Dermis microvascular lymphatic vessel endothelial cell (primary cell): Measurements from ENCODE around the gene BAIAP3. TPM values are rescaled to one million over a fixed set of nuclear protein-coding genes. Genes with fewer than 3 reads are reported as not detected.

Experiments
- DNase-seq, 2 donors: peaks; one replicate each; pipeline versions ENCODE4 v3.0.0 to v3.0.0-alpha.2; 2010; ENCODE audit warnings: low read depth in 2 of 2
- total RNA-seq: library from RNA; depleted of rRNA; stranded (reverse); fragments of >200 nt; gene quantifications from 2 replicates; pipeline ENCODE4 v1.2.1, GENCODE V29; 2014

Gene BAIAP3
- total RNA-seq, 1 donor from 2014 or later, result 0.64 TPM

DNA sequence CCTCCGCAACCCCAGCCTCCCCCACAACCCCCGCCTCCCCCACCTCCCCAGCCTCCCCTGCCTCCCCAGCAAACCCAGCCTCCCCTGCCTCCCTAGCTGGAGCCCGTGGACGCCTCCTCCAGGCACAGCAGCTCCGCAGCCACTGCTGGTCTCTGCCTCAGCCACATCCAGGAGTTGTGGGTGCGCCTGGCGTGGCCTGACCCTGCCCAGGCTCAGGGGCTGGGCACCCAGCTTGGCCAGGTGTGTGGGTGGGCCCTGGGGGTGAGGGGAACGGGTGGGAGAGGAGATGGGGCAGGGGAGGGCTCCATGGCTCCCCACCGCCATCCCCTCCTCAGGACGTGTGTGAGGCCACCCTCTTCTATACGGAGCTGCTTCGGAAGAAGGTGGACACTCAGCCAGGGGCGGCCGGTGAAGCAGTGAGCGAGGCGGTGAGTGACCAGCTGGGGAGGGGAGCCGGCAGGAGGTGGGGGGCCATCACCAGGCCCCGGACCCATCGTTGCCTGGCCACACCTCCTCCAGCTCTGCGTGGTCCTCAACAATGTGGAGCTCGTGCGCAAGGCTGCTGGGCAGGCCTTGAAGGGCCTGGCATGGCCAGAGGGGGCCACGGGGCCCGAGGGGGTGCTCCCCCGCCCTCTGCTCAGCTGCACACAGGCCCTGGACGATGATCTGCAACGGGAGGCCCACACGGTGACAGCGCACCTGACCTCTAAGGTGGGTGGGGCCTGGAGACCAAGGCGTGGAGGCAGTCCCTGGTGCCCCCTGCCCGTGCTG lies 12.4 kb downstream of the BAIAP3 start:
- DNase-seq, result no peak

DNA sequence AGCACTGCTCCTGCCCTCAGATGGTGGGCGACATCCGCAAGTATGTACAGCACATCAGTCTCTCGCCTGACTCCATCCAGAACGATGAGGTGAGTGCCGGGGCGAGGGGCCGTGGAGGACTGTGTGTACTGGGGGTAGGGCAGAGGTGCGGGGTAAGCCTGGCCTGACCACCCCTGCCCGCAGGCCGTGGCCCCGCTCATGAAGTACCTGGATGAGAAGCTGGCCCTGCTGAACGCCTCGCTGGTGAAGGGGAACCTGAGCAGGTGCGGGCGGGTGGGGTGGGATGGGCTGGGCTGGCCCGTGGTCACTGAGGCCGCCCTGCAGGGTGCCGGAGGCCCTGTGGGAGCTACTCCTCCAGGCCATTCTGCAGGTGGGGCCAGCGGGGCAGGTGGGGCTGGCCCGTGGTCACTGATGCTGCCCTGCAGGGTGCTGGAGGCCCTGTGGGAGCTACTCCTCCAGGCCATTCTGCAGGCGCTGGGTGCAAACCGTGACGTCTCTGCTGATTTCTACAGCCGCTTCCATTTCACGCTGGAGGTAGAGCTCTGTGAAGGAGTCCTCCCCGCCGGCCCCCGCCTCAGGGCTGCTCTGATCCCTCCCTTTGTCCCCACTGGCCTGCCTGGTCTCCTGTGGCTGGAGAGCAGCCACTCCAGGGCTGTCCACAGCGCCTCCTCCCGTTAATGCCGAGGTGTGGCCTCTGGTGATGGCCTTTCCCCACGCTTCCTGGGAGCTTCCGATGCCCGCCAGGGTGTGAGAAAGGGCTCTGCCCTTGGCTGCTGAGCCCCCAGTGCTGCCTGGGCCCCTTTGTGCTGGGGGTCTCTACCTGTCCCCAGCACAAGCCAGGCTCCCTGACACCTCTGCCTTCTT lies 13.2 kb downstream of the BAIAP3 start:
- no peak for DNase-seq

DNA sequence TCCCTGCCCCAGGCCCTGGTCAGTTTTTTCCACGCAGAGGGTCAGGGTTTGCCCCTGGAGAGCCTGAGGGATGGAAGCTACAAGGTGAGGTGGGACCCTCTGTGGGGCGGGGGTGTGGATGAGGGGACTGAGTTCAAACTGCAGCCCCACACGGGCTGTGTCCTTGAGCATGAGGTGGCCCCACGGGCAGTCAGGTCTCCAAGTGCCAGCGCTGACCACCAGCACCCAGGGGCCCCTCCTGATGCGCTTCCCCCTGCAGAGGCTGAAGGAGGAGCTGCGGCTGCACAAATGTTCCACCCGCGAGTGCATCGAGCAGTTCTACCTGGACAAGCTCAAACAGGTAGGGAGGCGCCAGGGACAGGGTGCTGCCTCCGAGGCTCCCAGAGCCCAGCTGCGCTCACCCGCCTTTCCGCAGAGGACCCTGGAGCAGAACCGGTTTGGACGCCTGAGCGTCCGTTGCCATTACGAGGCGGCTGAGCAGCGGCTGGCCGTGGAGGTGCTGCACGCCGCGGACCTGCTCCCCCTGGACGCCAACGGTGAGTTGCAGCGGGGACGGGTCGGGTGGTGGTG lies 13.9 kb downstream of the BAIAP3 start:
- DNase-seq, result no peak

DNA sequence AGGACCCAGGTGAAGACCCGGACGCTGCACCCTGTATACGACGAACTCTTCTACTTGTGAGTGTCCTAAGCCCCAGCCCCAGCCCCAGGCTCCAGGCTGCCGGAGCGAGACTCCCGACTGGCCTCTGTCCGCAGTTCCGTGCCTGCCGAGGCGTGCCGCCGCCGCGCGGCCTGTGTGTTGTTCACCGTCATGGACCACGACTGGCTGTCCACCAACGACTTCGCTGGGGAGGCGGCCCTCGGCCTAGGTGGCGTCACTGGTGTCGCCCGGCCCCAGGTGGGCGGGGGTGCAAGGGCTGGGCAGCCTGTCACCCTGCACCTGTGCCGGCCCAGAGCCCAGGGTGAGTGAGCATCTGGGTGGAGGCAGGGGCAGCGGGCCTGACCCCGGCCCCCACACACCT lies 14.5 kb downstream of the BAIAP3 start:
- DNase-seq, result no peak

DNA sequence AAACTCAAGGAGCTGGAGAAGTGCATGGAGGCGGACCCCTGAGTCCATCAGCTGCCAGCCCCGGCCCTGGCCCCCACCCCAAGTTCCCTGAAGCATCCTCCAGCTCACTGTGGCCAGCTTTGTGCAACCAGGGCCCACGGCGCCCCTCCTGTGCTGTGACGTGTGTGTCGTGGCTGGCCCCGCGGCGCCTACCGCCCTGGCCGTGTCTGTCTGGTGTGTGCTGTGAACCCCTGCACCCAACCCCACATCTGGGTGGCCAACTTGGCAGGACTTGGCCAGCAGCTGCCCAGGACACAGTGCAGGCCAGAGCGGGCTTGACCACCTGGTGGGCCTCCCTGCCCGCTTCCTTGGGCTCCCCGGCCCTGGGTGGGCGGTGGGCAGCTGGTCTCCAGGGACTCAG lies 15.0 kb downstream of the BAIAP3 start:
- no peak for DNase-seq

DNA sequence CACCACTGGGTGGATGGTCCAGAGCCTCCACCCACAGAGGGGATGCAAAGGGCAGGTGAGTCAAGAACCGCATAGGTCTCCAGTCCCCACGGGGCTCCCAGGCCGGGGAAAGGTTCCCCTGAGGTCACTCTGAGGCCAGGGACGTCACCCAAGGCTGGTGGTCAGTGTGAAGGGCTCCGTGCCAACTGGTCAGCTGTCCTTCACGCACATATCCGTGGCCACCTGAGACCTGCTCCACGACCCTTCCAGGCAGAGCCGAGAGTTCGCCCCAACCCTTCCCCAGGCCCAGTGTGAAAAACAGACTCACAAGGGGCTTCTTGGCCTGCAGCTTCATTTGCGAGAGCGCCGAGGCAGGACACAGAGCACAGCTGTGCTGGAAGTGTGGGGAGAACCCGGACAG lies 15.5 kb downstream of the BAIAP3 start:
- no peak for DNase-seq

DNA sequence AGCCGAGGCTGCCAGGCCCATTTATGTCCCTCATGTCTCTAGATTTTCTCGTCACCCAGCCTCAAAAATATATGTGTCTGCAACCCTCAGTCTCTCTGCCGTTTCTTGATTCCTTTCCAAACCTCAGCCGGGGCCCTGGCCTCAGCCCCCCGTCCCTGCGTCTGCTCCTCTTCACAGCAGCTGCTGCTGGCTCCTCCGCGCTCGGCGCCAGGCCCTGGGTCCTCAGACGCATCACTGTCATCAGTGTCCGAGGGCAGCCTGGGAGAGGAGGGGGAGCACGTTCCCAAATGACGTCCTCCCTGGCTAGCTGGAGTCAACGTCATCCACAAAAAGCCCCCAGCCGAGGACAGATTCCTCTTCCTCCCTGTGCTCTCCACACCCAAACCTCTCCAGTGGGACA lies 15.9 kb downstream of the BAIAP3 start:
- DNase-seq, result no peak

DNA sequence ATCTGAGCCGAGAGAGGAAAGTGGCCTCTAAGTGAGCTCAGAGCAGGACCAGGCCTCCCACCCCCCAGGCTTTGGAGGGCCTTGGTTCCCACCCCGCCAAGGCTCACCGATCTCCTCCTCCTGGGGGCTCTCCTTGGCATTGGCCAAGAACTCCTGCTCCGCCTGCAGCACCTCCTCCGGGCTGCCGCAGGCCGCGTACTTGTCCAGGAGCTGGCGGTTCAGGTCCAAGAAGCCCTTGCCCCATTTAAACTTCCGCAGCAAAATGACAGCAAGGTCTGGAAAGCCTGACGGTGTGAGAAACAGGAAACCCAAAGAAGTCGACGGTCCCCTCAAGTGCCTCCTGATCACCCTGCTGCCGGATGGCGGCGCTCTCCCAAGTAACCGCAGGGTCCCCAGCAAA lies 16.5 kb downstream of the BAIAP3 start:
- DNase-seq, result no peak

DNA sequence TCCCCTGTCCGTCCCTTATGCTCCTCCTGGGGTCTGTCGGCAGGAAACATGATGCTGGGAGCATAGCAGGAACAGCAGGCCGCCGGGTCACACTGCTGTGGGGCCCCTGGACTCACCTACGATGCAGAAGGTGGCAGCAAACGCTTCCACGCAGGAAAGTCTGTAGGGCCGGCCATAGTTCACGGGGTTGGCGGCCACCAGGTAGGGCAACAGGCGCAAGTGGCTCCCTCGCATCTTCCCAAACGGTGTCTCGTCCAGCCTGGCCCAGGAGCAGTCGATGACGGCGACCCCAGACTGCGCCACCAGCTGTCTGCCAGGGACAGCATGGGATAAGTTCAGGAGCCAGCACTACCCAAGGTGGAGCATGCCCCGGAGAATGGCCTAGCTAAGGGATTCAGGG lies 17.2 kb downstream of the BAIAP3 start:
- DNase-seq, result no peak

DNA sequence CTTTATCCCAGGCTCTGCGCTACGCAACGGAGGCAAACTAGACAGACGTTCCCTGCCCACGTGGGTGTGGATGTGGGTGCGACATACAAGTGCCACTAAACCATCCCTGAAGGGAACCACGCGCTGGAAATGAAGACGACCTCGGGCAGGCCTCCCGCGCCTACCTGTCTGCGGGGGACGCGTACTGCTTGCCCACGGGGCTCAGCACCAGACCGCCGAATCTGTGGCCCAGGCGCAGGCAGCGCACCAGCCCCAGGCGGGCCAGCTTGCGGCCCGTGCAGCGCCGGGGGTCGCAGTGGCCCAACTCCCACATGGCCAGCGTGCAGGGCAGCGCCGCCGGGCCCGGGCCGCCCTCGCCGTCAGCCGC lies 17.8 kb downstream of the BAIAP3 start:
- no peak for DNase-seq

DNA sequence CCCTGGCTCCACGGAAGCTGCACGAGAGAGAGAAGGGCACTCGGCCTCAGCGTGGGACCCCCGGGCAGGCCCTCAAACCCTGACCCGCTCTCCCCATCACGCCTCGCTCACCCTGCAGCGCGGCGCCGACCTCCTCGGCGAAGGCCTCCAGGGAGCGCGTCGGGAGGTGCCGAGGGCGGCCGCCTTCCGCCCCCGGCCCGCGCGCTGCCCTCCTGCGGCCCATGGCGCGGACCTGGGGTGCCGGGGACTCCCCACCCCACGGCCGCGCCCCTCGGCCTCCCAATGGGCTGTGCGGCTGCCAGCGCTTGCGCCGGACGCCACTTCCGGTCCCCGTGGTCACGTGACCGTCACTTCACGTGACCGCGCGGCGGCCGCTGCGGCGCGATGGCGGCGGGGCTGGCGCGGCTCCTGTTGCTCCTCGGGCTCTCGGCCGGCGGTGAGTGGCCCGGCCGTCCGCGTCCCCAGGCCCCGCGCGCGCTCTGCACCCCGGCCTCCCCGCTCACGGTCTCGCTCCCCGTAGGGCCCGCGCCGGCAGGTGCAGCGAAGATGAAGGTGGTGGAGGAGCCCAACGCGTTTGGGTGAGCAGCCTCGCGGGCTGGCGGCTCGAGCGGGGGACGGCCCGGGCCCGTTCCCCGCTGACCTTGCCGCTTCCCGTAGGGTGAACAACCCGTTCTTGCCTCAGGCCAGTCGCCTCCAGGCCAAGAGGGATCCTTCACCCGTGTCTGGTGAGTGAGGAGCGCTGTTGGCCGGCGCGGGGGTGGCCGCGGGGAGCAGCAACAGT lies 18.3 kb downstream of the BAIAP3 start, which contains the start of the genes GNPTG and TSR3:
Gene GNPTG (plus strand): TSS at position 350 of the 781 bp plus-strand sequence. CDS start 35 bp downstream, at position 385.
Gene TSR3 (minus strand): TSS at position 297 of the 781 bp plus-strand sequence. CDS start 74 bp downstream, at position 223.
- DNase-seq, result peak; percentile 76 to 91

DNA sequence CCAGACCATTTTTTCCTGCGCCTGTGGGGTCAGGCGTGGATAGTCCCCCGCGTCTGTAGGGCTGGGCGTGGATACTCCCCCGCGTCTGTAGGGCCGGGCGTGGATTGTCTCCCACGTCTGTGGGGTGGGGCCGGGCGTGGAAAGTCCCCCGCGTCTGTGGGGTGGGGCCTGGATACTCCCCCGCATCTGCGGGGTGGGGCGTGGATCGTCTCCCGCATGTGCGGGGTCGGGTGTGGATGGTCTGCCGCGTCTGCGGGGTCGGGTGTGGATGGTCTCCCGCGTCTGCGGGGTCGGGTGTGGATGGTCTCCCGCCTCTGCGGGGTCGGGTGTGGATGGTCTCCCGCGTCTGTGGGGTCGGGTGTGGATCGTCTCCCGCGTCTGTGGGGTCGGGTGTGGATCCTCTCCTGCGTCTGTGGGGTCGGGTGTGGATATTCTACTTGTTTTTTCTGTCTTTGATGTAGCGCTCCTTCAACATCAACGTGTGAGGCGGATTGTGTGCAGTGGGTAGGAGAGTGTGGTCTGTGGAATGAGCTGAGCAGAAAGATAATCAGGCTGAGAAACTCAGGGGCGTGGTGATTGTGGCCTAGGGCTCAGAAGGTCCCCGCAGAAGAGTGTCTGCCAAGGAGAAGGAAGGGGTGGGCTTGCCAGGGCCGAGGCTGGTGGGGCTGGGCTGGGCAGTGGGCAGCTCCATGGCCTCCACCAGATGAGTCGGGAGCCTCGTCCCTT lies 21.5 kb downstream of the BAIAP3 start:
- DNase-seq, result no peak

DNA sequence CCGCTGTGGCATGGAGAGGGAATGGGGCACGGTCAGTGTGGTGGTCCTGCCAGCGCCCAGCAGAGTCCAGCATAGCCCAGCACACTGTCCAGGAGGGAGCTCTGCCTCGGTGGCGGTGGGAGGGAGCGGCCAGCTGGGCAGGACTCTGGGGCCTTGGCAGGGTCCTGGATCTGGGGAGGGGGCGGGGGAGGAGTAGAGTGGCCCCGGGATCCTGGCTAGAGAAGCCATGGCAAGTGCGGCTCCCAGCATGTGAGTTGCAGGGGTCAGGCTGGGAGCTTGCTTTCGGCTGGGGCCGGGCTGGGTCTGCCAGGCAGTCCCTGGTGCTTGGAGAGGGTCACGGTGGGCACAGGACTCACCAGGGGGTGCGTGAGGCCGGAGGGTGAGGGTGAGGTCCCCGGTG lies 22.1 kb downstream of the BAIAP3 start:
- no peak for DNase-seq

DNA sequence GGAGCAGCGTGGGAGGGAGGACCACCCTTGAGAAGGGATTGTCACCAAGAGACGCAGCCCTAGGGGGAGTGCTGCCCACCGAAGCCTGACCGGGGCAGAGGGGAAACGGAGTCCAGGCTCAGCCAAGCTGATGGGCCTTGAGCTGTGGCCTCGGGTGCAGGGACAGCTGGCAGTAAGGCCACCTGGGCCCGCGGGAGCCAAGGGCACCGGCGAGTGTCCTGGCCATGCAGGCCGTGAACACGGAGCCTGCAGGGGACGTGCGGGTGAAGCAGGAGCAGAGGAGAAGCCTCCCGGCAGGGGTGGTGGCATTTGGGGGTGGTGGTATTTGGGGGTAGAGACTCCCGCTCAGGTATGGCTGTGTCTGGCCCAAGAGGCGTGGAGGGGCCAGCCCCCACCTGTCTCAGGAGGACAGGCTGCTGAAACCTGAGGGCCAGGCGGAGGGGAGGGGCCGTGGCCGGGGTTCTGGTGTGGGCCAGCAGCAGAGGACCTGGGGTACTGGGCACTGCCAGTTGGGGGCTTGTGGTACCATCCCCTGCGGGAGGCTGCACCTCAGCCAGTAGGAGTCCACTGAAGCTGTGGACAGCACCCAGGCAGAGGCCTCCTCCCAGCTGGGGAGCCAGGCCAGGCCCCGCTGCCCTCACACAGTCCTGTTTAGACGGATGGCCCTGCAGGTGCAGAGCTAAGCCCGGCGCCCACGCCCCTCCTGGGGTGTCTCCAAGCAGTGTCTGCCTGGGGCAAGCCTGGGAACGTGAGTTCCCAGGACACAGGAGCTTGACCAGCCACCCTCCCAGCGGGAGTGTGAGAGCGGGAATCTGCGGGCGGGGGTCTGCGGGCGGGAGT lies 22.8 kb downstream of the BAIAP3 start:
- no peak for DNase-seq

DNA sequence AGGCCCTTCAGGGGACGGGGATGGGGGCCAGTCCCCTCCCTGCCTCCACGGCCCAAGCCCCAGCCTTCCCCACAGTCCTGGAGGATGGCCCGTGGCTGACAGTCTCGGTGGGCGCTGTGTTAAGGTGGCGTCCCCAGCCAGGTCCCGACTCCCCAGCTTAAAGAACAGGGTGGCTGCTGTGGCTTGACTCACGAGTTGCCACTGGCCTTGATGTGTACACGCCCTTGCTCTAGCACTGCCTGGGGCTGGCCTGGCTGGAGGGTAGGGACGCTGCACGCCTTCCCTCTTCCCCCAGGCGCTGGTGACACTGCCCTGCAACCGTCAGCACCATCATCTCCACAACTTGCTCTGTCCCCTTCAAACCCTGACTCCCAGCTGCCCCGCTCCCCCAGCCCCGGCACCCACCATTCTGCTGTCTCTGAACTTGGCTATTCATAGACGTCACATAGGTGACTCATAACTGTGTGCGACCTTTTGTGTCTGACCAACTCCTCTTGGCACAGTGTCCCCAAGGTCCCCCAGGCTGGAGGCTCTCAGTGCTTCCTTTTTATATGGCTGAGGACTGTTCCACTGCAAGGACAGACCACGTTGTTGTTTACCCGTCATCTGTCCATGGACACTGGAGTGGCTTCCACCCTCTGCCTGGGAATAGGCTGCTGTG lies 24.6 kb downstream of the BAIAP3 start:
- DNase-seq, result no peak

DNA sequence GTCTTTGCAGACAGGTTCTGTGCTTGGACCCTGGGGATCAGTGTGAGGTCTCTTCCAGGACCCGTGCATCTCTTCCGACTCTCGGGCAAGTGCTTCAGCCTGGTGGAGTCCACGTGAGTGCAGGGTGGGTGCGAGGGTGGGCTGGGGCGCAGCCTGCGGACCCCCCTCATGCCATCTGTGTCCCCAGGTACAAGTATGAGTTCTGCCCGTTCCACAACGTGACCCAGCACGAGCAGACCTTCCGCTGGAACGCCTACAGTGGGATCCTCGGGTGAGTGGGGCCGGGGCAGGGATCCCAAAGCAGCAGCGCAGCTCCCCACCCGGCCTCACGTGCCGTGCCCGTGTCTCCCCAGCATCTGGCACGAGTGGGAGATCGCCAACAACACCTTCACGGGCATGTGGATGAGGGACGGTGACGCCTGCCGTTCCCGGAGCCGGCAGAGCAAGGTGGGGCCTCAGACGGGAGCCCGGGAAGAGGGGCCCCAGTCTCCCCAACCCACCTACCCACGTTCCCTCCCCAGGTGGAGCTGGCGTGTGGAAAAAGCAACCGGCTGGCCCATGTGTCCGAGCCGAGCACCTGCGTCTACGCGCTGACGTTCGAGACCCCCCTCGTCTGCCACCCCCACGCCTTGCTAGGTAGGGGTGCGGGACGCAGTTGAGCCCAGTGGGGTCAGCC lies 28.4 kb downstream of the BAIAP3 start:
- DNase-seq, result no peak

DNA sequence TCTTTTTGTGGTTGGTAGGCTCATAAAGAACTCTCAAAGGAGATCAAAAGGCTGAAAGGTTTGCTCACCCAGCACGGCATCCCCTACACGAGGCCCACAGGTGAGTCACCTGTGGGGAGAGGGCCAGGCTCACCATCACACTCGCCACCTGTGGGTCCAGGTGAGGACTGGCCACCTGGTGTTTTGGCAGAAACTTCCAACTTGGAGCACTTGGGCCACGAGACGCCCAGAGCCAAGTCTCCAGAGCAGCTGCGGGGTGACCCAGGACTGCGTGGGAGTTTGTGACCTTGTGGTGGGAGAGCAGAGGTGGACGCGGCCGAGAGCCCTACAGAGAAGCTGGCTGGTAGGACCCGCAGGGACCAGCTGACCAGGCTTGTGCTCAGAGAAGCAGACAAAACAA lies 29.4 kb downstream of the BAIAP3 start:
- DNase-seq, result no peak

DNA sequence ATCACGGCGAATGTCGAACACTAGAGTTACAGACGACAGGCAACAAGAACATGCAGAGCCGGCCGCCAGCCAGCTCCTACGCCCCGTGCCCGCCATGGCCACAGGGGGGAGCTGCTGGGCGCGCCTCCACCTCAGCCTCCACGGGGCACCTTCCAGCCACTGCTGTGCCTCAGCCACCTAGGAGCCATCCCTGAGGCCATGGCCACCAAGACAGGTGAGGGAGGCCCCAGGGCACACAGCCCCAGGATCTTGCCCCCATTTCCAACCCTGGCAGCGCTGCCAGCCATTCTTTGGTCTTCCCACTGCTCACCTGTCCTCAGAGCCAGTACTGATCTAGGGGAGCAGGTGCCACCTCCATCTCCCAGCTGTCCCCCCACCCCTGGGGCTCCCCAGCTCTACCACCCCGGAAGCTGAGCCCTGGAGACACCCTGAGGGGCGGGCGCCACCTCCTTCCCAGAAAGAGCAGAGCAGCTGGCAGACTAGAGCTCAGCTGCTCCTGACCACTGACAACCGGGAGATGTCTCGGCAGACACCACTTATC lies 30.1 kb downstream of the BAIAP3 start:
- DNase-seq, result peak; percentile 25 to 65

DNA sequence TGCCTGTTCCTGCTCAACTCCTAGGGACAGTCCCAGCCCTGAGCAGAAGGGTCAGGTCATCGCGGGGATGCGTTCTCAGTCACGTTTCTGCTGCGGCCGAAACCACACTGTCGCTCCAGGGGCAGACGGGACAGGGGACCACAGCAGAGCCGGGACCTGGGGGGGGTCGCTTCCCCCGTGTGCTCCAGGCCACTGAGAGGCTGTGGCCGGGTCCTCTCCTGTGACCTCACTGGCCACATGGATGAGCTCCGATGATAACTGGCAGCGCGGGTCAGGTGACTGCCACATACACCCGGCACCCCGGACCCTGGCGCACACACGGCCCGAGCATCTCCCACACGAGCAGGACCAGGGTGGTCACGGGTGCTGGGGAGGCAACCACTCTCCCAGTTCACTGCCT lies 31.1 kb downstream of the BAIAP3 start:
- no peak for DNase-seq
